DOHH2 (cell line): ENCODE measurements around the gene CARMIL1.
"Not testable (repeated sequence)": the region's sequence is repeated elsewhere in the genome, so short reads cannot be mapped to it uniquely, and the experiment has no call there.

Source experiments
- H3F3A ChIP-seq: fragments of 200-600 bp; sonication (generic), shearing (Covaris generic); 2 replicates; pipeline ENCODE4 v1.6.0; 2016; ENCODE audit warnings: antibody characterized with exemption, mild to moderate bottlenecking; ENCODE audit not compliant: control insufficient read depth, insufficient read depth
- H3K27ac ChIP-seq: fragments of 200-600 bp; sonication (generic); 2 replicates; pipeline ENCODE4 v1.5.1; 2014; ENCODE audit warnings: low read depth, mild to moderate bottlenecking, low read length, moderate library complexity
- H3K27me3 ChIP-seq: fragments of 200-600 bp; sonication (generic); 2 replicates; pipeline ENCODE4 v1.6.1; 2014; ENCODE audit warnings: mild to moderate bottlenecking, low read length, mixed read lengths; ENCODE audit not compliant: control insufficient read depth
- H3K36me3 ChIP-seq: fragments of 200-600 bp; sonication (generic); 2 replicates; pipeline ENCODE4 v1.6.1; 2014; ENCODE audit warnings: mild to moderate bottlenecking, low read length, moderate library complexity, mixed read lengths; ENCODE audit not compliant: control insufficient read depth
- H3K4me1 ChIP-seq: fragments of 200-600 bp; sonication (generic); 2 replicates; pipeline ENCODE4 v1.6.1; 2014; ENCODE audit warnings: mild to moderate bottlenecking, low read length, mixed read lengths; ENCODE audit not compliant: control insufficient read depth
- H3K4me2 ChIP-seq: fragments of 200-600 bp; sonication (generic); 2 replicates; pipeline ENCODE4 v1.6.0; 2014; ENCODE audit warnings: mild to moderate bottlenecking, low read length, moderate library complexity
- H3K4me3 ChIP-seq: fragments of 200-600 bp; sonication (generic); 2 replicates; pipeline ENCODE4 v1.5.1; 2014; ENCODE audit warnings: mild to moderate bottlenecking, low read length, mixed read lengths
- H3K79me2 ChIP-seq: fragments of 200-600 bp; sonication (generic); 2 replicates; pipeline ENCODE4 v1.6.1; 2014; ENCODE audit warnings: mild to moderate bottlenecking, low read length, mixed read lengths; ENCODE audit not compliant: control insufficient read depth
- H3K9me2 ChIP-seq: fragments of 200-600 bp; sonication (generic); replicated peaks from 2 replicates; pipeline ENCODE4 v1.6.1; 2014; ENCODE audit warnings: mild to moderate bottlenecking, low read length, mixed read lengths; ENCODE audit not compliant: control insufficient read depth
- H3K9me3 ChIP-seq: fragments of 200-600 bp; sonication (generic); 2 replicates; pipeline ENCODE4 v1.6.1; 2014; ENCODE audit warnings: antibody characterized with exemption, low read length, mixed read lengths; ENCODE audit not compliant: control insufficient read depth, insufficient read depth
- H4K20me1 ChIP-seq: fragments of 200-600 bp; sonication (generic); 2 replicates; pipeline ENCODE4 v1.6.0; 2014; ENCODE audit warnings: low read depth, mild to moderate bottlenecking, antibody characterized with exemption, low read length, moderate library complexity; ENCODE audit not compliant: control insufficient read depth, insufficient read depth
- CTCF ChIP-seq: fragments of 200-600 bp; sonication (generic); IDR thresholded peaks from one replicate; pipeline ENCODE4 v1.5.1; 2014; ENCODE audit warnings: antibody characterized with exemption, mild to moderate bottlenecking, low read depth, low read length; ENCODE audit not compliant: poor library complexity, severe bottlenecking
- EZH2phosphoT487 ChIP-seq: fragments of 200-600 bp; sonication (generic); IDR thresholded peaks from 2 replicates; pipeline ENCODE4 v1.6.1; 2017; ENCODE audit warnings: borderline replicate concordance, mild to moderate bottlenecking, antibody characterized with exemption, low read length, moderate library complexity, mixed read lengths

Gene CARMIL1

DNA sequence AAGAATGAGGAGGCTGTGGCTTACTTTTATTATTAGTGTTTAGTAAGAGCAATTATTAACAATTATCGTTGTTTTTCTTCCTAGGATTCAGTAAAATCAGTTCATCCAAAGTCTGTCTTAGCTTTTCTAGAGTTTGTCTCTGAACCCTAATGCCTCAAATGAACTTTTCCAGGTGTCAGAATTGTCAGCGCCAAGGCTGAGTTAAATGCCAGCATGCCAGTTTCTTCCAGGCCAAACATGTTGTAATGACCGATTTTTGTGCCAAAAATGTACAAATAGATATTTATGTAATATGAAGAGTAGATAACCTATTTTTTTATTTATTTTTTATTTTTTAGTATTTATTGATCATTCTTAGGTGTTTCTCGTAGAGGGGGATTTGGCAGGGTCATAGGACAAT lies 306.1 kb downstream of the CARMIL1 start:
- H3K27ac ChIP-seq, result no peak overlapping the region
- H3K4me1 ChIP-seq, result no peaks in the 10 kb centered on the region
- no peaks in the 10 kb centered on the region for H3K9me3 ChIP-seq
- no peaks in the 10 kb centered on the region for H3F3A ChIP-seq
- no peak overlapping the region for H3K4me3 ChIP-seq
- H3K4me2 ChIP-seq, result no peak overlapping the region
- TF ChIP-seq CTCF, result no peak
- no peak for TF ChIP-seq EZH2phosphoT487
- no peaks in the 10 kb centered on the region for H3K36me3 ChIP-seq
- H4K20me1 ChIP-seq, result no peaks in the 10 kb centered on the region
- H3K79me2 ChIP-seq, result no peaks in the 10 kb centered on the region
- no peaks in the 10 kb centered on the region for H3K9me2 ChIP-seq
- no peaks in the 10 kb centered on the region for H3K27me3 ChIP-seq

GRCh38 chr6:25586119-25586518 lies 306.9 kb downstream of the CARMIL1 start:
- H3K4me3 ChIP-seq, H3F3A ChIP-seq, H3K27me3 ChIP-seq, H3K36me3 ChIP-seq, H3K4me1 ChIP-seq, H3K9me3 ChIP-seq, H3K27ac ChIP-seq, H4K20me1 ChIP-seq, H3K9me2 ChIP-seq, H3K4me2 ChIP-seq, H3K79me2 ChIP-seq: not testable (repeated sequence)

DNA sequence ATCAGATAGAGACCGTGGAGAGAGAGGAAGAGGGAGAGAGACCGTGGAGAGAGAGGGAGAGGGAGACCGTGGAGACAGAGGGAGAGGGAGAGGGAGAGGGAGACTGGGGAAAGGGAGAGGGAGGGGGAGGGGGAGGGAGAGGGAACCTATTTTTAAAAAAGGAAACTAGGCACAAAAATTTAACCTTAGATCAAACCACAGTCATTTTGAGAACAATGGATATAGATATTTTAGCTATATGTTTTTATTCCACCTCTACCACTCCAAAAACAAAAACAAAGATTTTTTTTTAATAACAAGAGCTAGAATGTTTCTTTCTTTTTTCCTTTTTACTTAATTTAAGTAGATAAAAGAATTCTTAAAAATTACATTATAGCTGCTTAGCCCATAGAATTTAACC lies 307.8 kb downstream of the CARMIL1 start:
- Histone ChIP-seq H3K4me1 (no peaks in the 10 kb centered on the region), H3K9me2 (no peaks in the 10 kb centered on the region), H3K36me3 (no peaks in the 10 kb centered on the region), H3K27ac (no peak overlapping the region), H4K20me1 (no peaks in the 10 kb centered on the region), H3K27me3 (no peaks in the 10 kb centered on the region), H3F3A (no peaks in the 10 kb centered on the region), H3K79me2 (no peaks in the 10 kb centered on the region), H3K9me3 (no peaks in the 10 kb centered on the region), H3K4me2 (no peak overlapping the region), H3K4me3 (no peak overlapping the region)
- TF ChIP-seq CTCF, result no peak
- TF ChIP-seq EZH2phosphoT487, result no peak

DNA sequence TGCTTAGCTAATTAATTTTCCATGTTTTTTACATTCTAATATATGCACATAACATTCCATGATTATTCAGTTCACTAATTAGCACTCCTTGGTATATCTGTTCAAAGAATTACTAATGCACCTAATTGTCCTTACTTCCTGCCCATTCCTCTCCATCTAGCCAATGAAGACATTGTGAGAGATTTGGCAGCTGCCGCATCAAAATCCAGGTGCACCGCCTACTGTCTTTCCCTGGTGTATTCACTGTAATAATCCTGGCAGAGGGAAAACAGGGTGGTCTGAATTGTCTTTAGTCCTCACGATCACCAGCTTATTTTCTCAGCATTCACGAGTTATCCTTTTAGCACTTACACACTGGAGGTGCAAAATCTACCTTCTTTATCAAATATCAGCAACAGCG lies 311.8 kb downstream of the CARMIL1 start:
- no peaks in the 10 kb centered on the region for H4K20me1 ChIP-seq
- no peak overlapping the region for H3K4me3 ChIP-seq
- no peaks in the 10 kb centered on the region for H3K79me2 ChIP-seq
- no peaks in the 10 kb centered on the region for H3F3A ChIP-seq
- no peaks in the 10 kb centered on the region for H3K9me2 ChIP-seq
- H3K27me3 ChIP-seq, result no peaks in the 10 kb centered on the region
- H3K27ac ChIP-seq, result no peak overlapping the region
- no peaks in the 10 kb centered on the region for H3K36me3 ChIP-seq
- no peaks in the 10 kb centered on the region for H3K9me3 ChIP-seq
- no peak overlapping the region for H3K4me2 ChIP-seq
- TF ChIP-seq CTCF (no peak), EZH2phosphoT487 (no peak)
- no peaks in the 10 kb centered on the region for H3K4me1 ChIP-seq
